Activated CD4-positive, alpha-beta T cell treated with anti-CD3 and anti-CD28 coated beads for 4 hours (primary cell): ENCODE results near the gene C1orf74.
"Not testable (repeated sequence)": the region's sequence is repeated elsewhere in the genome, so short reads cannot be mapped to it uniquely, and the experiment has no call there.

Experiments
- DNase-seq, 2 donors: peaks; one replicate each; pipeline ENCODE4 v3.0.0-alpha.2; 2020

The C1orf74 gene

DNA sequence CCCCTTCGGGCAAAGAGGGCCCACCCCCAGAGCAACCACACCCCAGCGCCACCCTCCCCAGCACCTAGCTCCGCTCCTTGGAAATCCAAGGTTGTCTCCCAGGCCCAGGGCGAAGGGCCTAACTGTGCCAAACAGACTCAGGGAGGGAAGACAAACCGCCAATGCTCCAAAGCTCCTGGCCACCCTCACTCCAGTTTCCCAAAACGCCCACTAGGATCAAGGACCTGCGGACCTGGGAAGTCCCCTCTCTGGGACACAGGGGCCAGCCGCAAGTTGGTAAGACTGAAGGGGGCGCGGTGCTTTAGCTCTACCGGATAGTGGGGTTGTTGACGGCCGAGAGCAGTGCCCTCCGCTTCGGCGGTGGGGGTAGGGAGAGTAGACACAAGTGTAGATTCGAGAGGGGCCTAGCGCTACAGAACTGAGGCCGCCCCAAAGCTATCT is 21.0 kb upstream of the C1orf74 start:
- no peak for DNase-seq

DNA sequence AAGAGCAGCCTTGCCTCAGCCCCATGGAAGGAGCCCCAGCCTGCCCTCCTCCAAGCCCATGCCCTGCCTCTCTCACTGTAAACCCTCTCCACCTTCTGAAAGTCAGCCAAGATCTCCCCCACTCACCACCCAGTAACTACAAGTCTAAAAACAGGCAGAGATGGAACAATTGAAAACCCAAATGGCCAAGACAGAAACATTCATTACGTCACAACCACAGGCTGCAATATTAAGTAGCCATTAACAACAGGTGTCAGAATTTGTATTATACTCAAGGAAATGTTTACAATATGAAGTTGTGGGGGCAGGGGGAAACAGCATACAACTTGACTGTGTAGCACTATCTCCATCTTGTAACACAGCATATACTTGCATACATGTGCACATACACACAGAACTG is 19.2 kb upstream of the C1orf74 start:
- DNase-seq = no peak

DNA sequence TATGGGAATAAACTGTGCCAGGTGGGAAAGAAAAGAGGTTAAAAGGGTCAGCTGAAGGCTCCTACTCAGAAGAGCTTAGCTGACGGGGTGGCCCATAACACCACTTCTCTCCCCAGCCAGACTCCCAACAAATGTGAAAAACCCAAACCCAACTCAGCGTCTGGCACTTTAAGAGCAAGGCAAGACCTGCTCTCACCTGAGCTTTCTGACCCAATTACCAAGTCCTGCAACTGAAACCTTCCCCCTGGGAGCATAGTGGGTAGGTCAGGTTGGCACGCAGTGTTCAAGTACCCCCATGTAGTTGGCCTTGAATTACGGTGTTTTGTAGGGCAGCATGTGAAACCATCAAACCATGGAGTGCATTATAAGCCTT is 18.4 kb upstream of the C1orf74 start:
- DNase-seq = no peak

DNA sequence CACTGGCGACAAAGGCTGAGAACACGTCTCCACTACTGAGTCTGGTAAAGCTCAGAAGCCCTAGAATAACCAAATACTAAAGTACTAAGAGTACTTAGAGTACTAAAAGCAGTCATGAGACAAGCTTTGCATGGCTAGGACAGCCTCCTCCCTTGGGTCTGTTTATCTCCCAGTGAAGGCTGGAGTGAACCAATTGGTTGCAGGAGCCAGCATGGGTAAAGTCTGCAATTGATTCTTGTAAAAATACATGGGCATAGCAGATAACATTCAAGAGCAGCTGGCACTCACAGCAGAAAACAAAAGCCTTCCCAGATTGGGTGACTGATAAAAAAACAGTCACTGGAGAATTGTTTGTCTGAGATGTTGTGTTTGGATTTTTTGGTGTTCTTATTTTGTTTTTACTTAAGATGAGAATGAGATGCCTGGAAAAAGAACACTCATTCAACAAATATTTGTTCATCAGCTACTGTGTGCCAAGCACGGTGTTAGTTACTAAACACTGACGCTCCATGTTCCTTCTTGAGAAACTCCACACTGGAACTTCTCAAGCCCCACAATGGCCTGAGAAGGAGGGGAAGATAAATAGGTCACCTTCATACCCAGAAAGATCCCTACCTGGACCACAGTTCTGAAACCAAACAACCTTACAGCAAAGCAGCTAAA is 17.9 kb upstream of the C1orf74 start:
- no peak for DNase-seq

DNA sequence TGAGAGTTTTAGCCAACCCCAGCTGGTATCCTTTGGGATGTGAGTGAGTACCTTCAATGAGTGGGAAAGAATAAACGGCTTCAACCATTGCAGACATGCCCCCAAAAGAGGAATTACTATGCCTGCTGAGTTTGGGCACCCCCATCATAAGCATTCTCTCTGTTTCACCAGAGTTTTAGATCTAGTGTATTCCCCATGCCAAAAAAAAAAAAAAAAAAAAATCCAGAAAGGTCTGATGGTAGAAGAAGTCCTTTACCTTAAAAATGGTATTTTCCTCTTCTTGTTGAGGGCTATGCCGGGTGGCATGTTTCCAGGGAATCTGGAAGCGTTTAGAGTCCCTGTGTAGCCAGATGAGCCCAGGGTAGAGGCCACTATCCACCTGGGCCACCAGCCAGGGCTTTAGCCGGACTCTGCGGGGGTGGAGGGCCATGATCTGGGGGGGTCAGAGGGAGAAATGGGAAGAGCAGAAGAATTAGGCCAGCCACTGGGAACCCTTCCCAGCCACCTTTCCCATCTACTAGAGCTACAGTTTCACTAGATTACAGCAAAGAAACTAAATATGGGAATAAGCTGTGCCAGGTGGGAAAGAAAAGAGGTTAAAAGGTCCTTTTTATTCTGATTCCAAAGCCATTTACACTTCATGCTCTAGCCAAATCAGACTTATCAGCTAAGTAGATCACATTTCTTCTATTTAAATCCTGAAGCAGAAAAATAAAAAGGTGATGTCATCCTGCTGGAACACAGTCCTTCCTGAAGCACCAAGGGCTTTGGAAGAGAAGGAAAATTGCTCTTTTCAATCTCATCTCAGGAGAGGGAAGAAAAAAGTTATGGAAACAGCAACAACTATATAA is 16.9 kb upstream of the C1orf74 start:
- DNase-seq = no peak

- DNase-seq = no peak
Measured at GRCh38 chr1:209797978-209798639, 13.8 kb upstream of the C1orf74 start.

GRCh38 chr1:209793711-209794110 is 9.4 kb upstream of the C1orf74 start:
- not testable (repeated sequence) for DNase-seq

GRCh38 chr1:209791920-209792319 is 7.6 kb upstream of the C1orf74 start:
- no peak for DNase-seq

GRCh38 chr1:209790286-209791193 is 6.2 kb upstream of the C1orf74 start:
- no peak for DNase-seq

DNA sequence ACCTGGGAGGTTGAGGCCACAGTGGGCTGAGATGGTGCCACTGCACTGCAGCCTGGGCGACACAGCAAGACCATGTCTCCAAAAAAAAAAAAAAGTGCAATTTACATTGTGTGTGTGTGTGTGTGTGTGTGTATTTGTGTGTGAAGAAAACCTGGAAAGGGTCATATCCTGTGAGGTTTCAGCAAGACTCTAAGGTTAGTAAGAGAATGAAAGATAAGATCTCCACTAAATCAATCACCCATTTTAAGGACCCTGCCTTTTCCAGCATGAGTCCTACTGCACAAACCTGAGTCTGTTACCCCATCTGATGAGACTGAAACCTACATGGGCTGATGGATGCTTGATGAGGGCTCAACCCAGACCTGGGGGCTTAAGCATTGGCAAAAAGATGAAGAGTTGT is 4.9 kb upstream of the C1orf74 start:
- no peak for DNase-seq

DNA sequence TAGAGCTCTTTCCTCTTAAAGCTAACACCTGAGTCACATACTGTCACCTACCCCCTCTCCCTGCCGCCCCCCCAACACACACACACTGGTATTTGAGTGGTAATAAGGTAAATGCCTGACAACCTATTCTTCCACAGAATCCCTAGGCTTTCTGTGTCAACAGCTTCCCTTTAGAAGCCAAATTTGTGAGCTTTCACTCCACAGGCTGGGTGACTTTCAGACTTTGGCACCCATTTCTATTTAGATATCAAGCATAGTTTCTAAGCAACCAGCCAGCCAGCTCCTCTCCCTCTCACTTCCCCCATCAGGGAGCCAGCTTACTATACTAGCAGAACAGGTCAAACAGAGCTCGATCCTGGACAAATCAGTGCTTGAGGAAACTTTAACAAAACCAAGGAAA is 3.2 kb upstream of the C1orf74 start:
- DNase-seq = no peak

DNA sequence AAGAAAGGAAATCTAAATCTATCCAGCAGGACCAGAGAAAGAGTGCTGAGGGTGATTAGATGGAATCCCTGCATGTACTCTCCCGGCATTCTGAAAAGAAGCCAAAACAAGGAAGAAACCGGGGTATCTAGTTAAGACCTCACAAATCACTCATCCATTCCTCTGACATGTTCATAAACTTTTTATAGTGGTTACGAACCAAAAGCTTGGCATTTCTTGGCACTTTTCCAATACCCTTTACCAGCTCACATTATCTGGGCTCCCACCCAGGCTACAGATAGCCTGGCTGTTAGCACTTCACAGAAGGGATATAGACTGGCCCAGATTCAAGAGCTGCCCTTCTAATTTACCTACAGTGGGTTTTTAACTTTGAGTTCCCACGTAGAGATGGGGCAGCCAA is 1.8 kb upstream of the C1orf74 start:
- DNase-seq = no peak

DNA sequence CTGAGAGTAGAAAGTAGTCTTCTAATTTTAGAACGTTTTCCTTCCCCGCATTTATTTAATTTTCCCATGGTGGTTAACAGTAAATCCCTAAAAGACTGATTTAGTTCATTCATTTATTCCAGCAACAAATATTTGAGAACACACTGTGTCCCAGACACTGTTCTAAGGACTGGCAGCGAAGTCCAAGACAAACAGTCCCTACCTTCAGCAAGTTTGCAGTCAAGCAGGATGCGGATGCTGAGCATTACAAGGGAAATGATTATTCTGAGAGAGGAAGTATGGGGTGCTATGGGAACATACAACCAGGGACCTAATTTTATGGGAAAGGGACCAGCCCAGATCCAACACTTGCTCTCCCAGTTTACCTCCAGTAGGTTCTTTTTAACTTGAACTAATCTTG is 1.2 kb upstream of the C1orf74 start:
- DNase-seq = no peak

- no peak for DNase-seq
Measured at GRCh38 chr1:209783386-209783785, 973 bp downstream of the C1orf74 start.

- no peak for DNase-seq
Measured at GRCh38 chr1:209780268-209780667, 4.1 kb downstream of the C1orf74 start.

GRCh38 chr1:209778102-209778501 is 6.3 kb downstream of the C1orf74 start:
- DNase-seq = no peak

DNA sequence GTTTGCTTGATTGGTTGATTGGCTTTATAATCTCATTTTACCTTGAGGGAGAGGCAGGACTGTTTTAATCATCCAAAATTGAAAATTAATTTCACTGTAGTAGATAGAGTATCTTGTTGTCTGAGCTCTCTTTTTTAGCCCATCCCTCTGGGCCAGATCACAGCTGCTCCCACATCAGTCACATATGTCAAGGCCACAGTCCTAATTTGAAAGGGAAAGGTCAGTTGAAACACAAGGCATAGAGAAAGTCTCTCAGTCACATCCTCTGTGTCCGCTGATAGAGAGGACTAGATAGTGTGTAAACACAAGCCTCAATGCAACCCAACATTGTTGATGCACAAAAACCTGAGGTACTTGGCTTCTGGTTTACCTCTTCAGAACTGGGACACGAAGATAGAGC is 6.8 kb downstream of the C1orf74 start:
- DNase-seq = no peak

DNA sequence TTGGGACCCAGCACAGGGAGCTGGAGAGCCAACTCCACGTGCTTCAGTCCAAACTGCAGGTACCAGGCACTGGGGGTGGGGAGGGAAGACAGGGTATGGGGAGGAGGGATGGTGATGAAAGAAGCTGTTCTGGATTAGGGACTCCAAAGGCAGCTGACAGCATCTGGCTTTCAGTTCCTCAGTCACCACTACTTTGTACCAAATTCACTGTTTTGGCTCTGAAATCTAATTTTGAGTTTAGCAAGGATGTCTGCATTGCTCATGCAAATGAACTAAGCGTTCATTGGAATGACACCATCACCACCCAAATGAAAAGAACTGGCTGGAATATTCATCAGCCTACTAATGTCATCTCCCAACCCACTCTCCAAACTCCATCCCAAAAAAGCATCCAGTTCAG is 8.7 kb downstream of the C1orf74 start:
- DNase-seq = no peak

- DNase-seq = no peak
Measured at GRCh38 chr1:209774592-209774991, 9.8 kb downstream of the C1orf74 start.

GRCh38 chr1:209772126-209772525 is 12.2 kb downstream of the C1orf74 start:
- no peak for DNase-seq

DNA sequence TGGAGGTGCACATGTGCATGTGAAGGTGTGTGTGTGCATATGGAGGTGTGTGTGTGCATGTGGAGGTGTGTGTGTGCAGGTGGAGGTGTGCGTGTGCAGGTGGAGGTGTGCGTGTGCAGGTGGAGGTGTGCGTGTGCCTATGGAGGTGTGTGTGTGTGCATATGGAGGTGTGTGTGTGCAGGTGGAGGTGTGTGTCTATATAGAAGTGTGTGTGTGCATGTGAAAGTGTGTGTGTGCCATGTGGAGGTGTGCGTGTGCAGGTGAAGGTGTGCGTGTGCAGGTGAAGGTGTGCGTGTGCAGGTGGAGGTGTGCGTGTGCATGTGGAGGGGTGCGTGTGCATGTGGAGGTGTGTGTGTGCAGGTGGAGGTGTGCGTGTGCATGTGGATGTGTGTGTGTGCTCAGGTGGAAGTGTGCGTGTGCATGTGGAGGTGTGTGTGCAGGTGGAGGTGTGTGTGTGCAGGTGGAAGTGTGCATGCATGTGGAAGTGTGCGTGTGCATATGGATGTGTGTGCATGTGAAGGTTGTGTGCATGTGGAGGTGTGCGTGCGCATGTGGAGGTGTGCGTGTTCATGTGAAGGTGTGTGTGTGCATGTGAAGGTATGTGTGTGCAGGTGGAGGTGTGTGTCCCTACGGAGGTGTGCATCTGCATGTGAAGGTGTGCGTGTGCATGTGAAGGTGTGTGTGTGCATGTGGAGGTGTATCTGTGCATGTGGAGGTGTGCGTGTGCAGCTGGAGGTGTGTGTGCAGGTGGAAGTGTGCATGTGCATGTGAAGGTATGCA is 13.5 kb downstream of the C1orf74 start:
- DNase-seq = no peak

DNA sequence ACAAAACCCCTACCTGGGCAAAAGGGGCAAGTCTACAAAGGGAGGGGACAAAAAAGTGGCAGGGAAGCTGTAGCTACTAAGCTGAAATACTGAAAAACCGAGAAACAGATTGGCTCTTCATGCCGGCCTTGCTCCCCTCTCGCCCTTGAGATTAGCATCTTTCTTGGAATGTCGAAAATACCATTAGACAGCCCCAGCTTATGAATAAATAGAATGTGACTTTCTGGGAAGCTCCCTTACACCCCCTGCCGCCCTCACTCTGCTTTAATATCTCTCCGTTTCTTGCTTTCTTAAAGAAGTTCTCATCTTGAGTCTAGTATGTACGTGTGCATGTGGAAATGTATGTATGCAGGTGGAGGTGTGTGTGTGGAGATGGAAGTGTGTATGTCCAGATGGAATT is 14.4 kb downstream of the C1orf74 start:
- DNase-seq = no peak
